Liver (tissue), 3 donors: ENCODE measurements around the gene SLC12A7.

Experiments used
- EGR1 ChIP-seq, 2 donors: IDR thresholded peaks; 2 replicates each; pipeline ENCODE4 v1.6.1; 2016 to 2018; ENCODE audit warnings: antibody characterized with exemption in 2 of 2, low read depth in 2 of 2
- GABPA ChIP-seq, 2 donors: IDR thresholded peaks in 1 of 2; conservative IDR thresholded peaks in 1 of 2; 2 replicates each; pipeline ENCODE4 v1.6.1; 2016; ENCODE audit warnings: antibody characterized with exemption in 2 of 2, mild to moderate bottlenecking in 1 of 2, moderate library complexity in 1 of 2
- JUND ChIP-seq, 2 donors: IDR thresholded peaks; 2 replicates each; pipeline ENCODE4 v1.6.1; 2016; ENCODE audit warnings: antibody characterized with exemption in 2 of 2
- RAD21 ChIP-seq, 2 donors: IDR thresholded peaks; 2 replicates each; pipeline ENCODE4 v1.6.1; 2016; ENCODE audit warnings: antibody characterized with exemption in 2 of 2, mild to moderate bottlenecking in 2 of 2
- RXRA ChIP-seq, 2 donors: IDR thresholded peaks; 2 replicates each; pipeline ENCODE4 v1.6.1; 2017 to 2018; ENCODE audit warnings: antibody characterized with exemption in 2 of 2, mild to moderate bottlenecking in 1 of 2
- SP1 ChIP-seq: IDR thresholded peaks from 2 replicates; pipeline ENCODE4 v1.6.1; 2018; ENCODE audit warnings: antibody characterized with exemption, mild to moderate bottlenecking
- TAF1 ChIP-seq: conservative IDR thresholded peaks from 2 replicates; pipeline ENCODE4 v1.6.1; 2016; ENCODE audit warnings: antibody characterized with exemption, mild to moderate bottlenecking
- YY1 ChIP-seq: IDR thresholded peaks from 2 replicates; pipeline ENCODE4 v1.6.1; 2016; ENCODE audit warnings: antibody characterized with exemption, mild to moderate bottlenecking
- TF ChIP-seq, protein P1 (sequence below): fragments of 150-350 bp; IDR thresholded peaks from 2 replicates; pipeline ENCODE4 v1.5.1; 2017; ENCODE audit warnings: improper control_type of control experiment, low read depth, low read length; ENCODE audit not compliant: missing input control
- TF ChIP-seq, protein P2 (sequence below): IDR thresholded peaks from 2 replicates; pipeline ENCODE4 v1.6.1; 2016; ENCODE audit warnings: antibody characterized with exemption, mild to moderate bottlenecking
- TF ChIP-seq, protein P3 (sequence below): IDR thresholded peaks from 2 replicates; pipeline ENCODE4 v1.6.1; 2016; ENCODE audit warnings: antibody characterized with exemption
- TF ChIP-seq, protein P4 (sequence below): IDR thresholded peaks from 2 replicates; pipeline ENCODE4 v1.6.1; 2016; ENCODE audit warnings: antibody characterized with exemption
- donor health status: healthy.
- donor health status: healthy.

DNA sequence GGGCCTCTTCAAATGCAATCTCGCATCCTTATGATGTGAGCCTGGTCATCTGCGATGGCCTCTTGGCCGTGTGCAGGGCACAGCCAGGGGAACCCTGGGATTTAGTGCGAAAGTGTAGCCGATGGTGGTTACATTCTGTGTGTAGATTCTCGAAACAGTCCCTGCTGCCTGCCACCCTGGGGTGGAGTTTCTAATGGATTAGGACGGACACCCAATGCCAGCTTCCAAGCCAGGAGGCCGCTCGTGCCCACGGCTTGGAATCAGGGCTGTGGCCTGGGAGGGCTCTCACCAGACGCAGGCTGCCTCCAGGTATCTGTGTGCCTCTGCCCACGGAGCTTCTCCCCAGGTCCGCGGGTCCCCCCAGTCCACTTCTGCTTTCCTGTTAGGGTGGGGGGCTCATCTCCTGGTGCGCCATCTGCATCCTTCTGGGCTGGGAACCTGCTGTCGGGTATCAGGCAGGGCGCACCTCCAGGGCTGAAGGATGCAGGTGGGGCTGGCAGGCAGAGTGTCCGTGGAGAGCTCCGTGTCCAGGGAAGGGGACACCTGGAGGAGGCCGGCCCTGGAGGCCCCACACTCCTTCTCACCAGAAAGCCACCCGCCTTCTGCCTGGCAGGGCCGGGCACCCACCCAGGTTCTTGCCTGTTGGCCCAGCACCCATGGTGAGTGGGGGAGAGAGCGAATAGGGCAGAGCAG lies 3.4 kb upstream of the SLC12A7 start:
- TF ChIP-seq, protein P1, sequence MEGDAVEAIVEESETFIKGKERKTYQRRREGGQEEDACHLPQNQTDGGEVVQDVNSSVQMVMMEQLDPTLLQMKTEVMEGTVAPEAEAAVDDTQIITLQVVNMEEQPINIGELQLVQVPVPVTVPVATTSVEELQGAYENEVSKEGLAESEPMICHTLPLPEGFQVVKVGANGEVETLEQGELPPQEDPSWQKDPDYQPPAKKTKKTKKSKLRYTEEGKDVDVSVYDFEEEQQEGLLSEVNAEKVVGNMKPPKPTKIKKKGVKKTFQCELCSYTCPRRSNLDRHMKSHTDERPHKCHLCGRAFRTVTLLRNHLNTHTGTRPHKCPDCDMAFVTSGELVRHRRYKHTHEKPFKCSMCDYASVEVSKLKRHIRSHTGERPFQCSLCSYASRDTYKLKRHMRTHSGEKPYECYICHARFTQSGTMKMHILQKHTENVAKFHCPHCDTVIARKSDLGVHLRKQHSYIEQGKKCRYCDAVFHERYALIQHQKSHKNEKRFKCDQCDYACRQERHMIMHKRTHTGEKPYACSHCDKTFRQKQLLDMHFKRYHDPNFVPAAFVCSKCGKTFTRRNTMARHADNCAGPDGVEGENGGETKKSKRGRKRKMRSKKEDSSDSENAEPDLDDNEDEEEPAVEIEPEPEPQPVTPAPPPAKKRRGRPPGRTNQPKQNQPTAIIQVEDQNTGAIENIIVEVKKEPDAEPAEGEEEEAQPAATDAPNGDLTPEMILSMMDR = no peak
- TF ChIP-seq TAF1 (no peak), JUND (IDR thresholded peaks at IDR 0.05) (no peak), RAD21 (IDR thresholded peaks at IDR 0.05) (no peak), YY1 (no peak), RXRA (IDR thresholded peaks at IDR 0.05) (no peak), GABPA (IDR thresholded peaks at IDR 0.05 in 1 of 2, conservative IDR thresholded peaks at IDR 0.05 in 1 of 2) (no peak), EGR1 (IDR thresholded peaks at IDR 0.05; ENCODE audit: low read depth in 2 of 2) (no peak), SP1 (no peak)
- TF ChIP-seq, protein P2, sequence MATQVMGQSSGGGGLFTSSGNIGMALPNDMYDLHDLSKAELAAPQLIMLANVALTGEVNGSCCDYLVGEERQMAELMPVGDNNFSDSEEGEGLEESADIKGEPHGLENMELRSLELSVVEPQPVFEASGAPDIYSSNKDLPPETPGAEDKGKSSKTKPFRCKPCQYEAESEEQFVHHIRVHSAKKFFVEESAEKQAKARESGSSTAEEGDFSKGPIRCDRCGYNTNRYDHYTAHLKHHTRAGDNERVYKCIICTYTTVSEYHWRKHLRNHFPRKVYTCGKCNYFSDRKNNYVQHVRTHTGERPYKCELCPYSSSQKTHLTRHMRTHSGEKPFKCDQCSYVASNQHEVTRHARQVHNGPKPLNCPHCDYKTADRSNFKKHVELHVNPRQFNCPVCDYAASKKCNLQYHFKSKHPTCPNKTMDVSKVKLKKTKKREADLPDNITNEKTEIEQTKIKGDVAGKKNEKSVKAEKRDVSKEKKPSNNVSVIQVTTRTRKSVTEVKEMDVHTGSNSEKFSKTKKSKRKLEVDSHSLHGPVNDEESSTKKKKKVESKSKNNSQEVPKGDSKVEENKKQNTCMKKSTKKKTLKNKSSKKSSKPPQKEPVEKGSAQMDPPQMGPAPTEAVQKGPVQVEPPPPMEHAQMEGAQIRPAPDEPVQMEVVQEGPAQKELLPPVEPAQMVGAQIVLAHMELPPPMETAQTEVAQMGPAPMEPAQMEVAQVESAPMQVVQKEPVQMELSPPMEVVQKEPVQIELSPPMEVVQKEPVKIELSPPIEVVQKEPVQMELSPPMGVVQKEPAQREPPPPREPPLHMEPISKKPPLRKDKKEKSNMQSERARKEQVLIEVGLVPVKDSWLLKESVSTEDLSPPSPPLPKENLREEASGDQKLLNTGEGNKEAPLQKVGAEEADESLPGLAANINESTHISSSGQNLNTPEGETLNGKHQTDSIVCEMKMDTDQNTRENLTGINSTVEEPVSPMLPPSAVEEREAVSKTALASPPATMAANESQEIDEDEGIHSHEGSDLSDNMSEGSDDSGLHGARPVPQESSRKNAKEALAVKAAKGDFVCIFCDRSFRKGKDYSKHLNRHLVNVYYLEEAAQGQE = no peak
- TF ChIP-seq, protein P3, sequence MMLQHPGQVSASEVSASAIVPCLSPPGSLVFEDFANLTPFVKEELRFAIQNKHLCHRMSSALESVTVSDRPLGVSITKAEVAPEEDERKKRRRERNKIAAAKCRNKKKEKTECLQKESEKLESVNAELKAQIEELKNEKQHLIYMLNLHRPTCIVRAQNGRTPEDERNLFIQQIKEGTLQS = no peak
- TF ChIP-seq, protein P4, sequence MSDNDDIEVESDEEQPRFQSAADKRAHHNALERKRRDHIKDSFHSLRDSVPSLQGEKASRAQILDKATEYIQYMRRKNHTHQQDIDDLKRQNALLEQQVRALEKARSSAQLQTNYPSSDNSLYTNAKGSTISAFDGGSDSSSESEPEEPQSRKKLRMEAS = no peak
